Measurements from ENCODE around the gene IVD.

- no peak for TF ChIP-seq CTCF (IDR thresholded peaks at IDR 0.05 in 8 of 11, conservative IDR thresholded peaks at IDR 0.05 in 3 of 11)
- no peak for TF ChIP-seq POLR2A (IDR thresholded peaks at IDR 0.05)
- TF ChIP-seq POLR2AphosphoS5 (IDR thresholded peaks at IDR 0.05) = no peak
These were observed 57.7 kb downstream of the IVD start for GRCh38 chr15:40463279-40463678.

Measured in spleen (tissue), 7 donors.